IMR-90 (cell line): ENCODE data around the gene MGAT4A. TPM values are rescaled to one million over a fixed set of nuclear protein-coding genes. Genes with fewer than 3 reads are reported as not detected.

Experiments
- ATAC-seq: fragments of 200-7000 bp; cut with Tn5 transposase; 2 replicates; pipeline ENCODE4 v1.9.1; 2020; ENCODE audit warnings: low read depth, mild to moderate bottlenecking, moderate library complexity
- BruUV-seq: library from RNA; stranded (reverse); fragments of 400-500 nt; replicated peaks from 2 replicates; lab custom pipeline; 2021; lab: Mats Ljungman, UMichigan
- CTCF ChIA-PET: fragments of 300-600 bp; formaldehyde crosslinking; extraction: SDS; loops from one replicate; lab custom pipeline; 2021; ENCODE audit warnings: antibody characterized with exemption; lab: Yijun Ruan, JAX
- POLR2A ChIA-PET: fragments of 300-600 bp; sonication (Branson Sonifier 250); formaldehyde crosslinking; loops from one replicate; lab custom pipeline; 2022; ENCODE audit warnings: antibody characterized with exemption; ENCODE audit not compliant: unreplicated experiment; lab: Charles Lee
- DNase-seq: peaks from one replicate; pipeline ENCODE4 v3.0.0; 2013
- H2AFZ ChIP-seq: replicated peaks from 2 replicates; pipeline ENCODE3; 2013; ENCODE audit warnings: low read length, mild to moderate bottlenecking; ENCODE audit not compliant: poor library complexity
- H2AK5ac ChIP-seq: 2 replicates; pipeline ENCODE4 v1.6.1; 2013; ENCODE audit warnings: low read depth, low read length, inconsistent platforms
- H2AK9ac ChIP-seq: replicated peaks from 2 replicates; pipeline ENCODE3; 2013; ENCODE audit warnings: mild to moderate bottlenecking, low read depth, low read length, moderate library complexity; ENCODE audit not compliant: poor library complexity
- H2BK120ac ChIP-seq: 2 replicates; pipeline ENCODE4 v1.6.1; 2013; ENCODE audit warnings: low read depth, low read length, inconsistent platforms
- H2BK15ac ChIP-seq: 3 replicates; pipeline ENCODE4 v1.6.1; 2013; ENCODE audit warnings: low read depth, low read length, inconsistent platforms
- H2BK20ac ChIP-seq: 2 replicates; pipeline ENCODE4 v1.6.1; 2013; ENCODE audit warnings: low read depth, mild to moderate bottlenecking, inconsistent platforms, low read length, moderate library complexity
- H2BK5ac ChIP-seq: 2 replicates; pipeline ENCODE4 v1.6.1; 2013; ENCODE audit warnings: mild to moderate bottlenecking, low read depth, low read length, inconsistent platforms; ENCODE audit not compliant: poor library complexity, severe bottlenecking
- H3K14ac ChIP-seq: replicated peaks from 2 replicates; pipeline ENCODE4 v1.6.1; 2013; ENCODE audit warnings: low read depth, low read length, inconsistent platforms
- H3K18ac ChIP-seq: 2 replicates; pipeline ENCODE4 v1.6.1; 2013; ENCODE audit warnings: low read depth, low read length, control low read depth
- H3K23ac ChIP-seq: 2 replicates; pipeline ENCODE4 v1.6.1; 2013; ENCODE audit warnings: low read depth, low read length, inconsistent platforms
- H3K27ac ChIP-seq: 2 replicates; pipeline ENCODE4 v1.5.1; 2013; ENCODE audit warnings: mild to moderate bottlenecking, control low read depth, low read length; ENCODE audit not compliant: insufficient read depth
- H3K27me3 ChIP-seq: 2 replicates; pipeline ENCODE4 v1.6.1; 2013; ENCODE audit warnings: low read length; ENCODE audit not compliant: control insufficient read depth, insufficient read depth
- H3K36me3 ChIP-seq: 2 replicates; pipeline ENCODE4 v1.6.1; 2013; ENCODE audit warnings: low read length, mixed read lengths; ENCODE audit not compliant: control insufficient read depth, insufficient read depth
- H3K4ac ChIP-seq: 2 replicates; pipeline ENCODE4 v1.6.1; 2013; ENCODE audit warnings: low read depth, low read length, inconsistent platforms
- H3K4me1 ChIP-seq: 2 replicates; pipeline ENCODE4 v1.6.1; 2013; ENCODE audit warnings: low read length, mixed read lengths; ENCODE audit not compliant: control insufficient read depth, insufficient read depth
- H3K4me2 ChIP-seq: 2 replicates; pipeline ENCODE4 v1.6.1; 2013; ENCODE audit warnings: low read depth, mild to moderate bottlenecking, control low read depth, low read length, moderate library complexity
- H3K4me3 ChIP-seq: 2 replicates; pipeline ENCODE4 v1.5.1; 2013; ENCODE audit warnings: low read depth, mild to moderate bottlenecking, control low read depth, low read length, moderate library complexity; ENCODE audit not compliant: insufficient read depth
- H3K56ac ChIP-seq: 2 replicates; pipeline ENCODE4 v1.6.1; 2013; ENCODE audit warnings: low read length, inconsistent platforms; ENCODE audit not compliant: insufficient read depth; ENCODE audit errors: extremely low read depth
- H3K79me1 ChIP-seq, 2 experiments: 2 replicates each; pipeline ENCODE4 v1.6.1; 2013; ENCODE audit warnings: low read length in 2 of 2, inconsistent platforms in 1 of 2, low read depth in 1 of 2
- H3K9ac ChIP-seq: 2 replicates; pipeline ENCODE4 v1.6.1; 2013; ENCODE audit warnings: low read depth, low read length, control low read depth
- H3K9me1 ChIP-seq: 2 replicates; pipeline ENCODE4 v1.6.1; 2013; ENCODE audit warnings: low read length, inconsistent platforms; ENCODE audit not compliant: insufficient read depth
- H3K9me3 ChIP-seq: 2 replicates; pipeline ENCODE4 v1.6.1; 2013; ENCODE audit warnings: low read length; ENCODE audit not compliant: control insufficient read depth, insufficient read depth
- H4K20me1 ChIP-seq: 2 replicates; pipeline ENCODE4 v1.6.1; 2013; ENCODE audit warnings: low read length, inconsistent platforms; ENCODE audit not compliant: insufficient read depth
- H4K5ac ChIP-seq: 2 replicates; pipeline ENCODE4 v1.6.1; 2013; ENCODE audit warnings: mild to moderate bottlenecking, low read depth, low read length, control low read depth
- H4K8ac ChIP-seq, 2 experiments: 2 replicates each; pipeline ENCODE4 v1.6.1; 2013; ENCODE audit warnings: low read depth in 2 of 2, low read length in 2 of 2, control low read depth in 1 of 2, inconsistent platforms in 1 of 2
- H4K91ac ChIP-seq: 2 replicates; pipeline ENCODE4 v1.6.1; 2013; ENCODE audit warnings: low read depth, low read length, inconsistent platforms; ENCODE audit not compliant: insufficient read depth
- CHD1 ChIP-seq: IDR thresholded peaks from 2 replicates; pipeline ENCODE4 v1.6.1; 2012; ENCODE audit warnings: low read depth, low read length, improper control_type of control experiment
- ELK1 ChIP-seq: fragments of 150-350 bp; IDR thresholded peaks from 2 replicates; pipeline ENCODE4 v1.6.1; 2016; ENCODE audit warnings: low read depth, mild to moderate bottlenecking, low read length, moderate library complexity, borderline replicate concordance
- FOS ChIP-seq: fragments of 150-350 bp; IDR thresholded peaks from 2 replicates; pipeline ENCODE4 v1.6.1; 2016; ENCODE audit warnings: low read depth, low read length
- NFE2L2 ChIP-seq: fragments of 150-350 bp; IDR thresholded peaks from 2 replicates; pipeline ENCODE4 v1.6.1; 2016; ENCODE audit warnings: low read depth, mild to moderate bottlenecking, low read length
- RAD21 ChIP-seq: IDR thresholded peaks from 2 replicates; pipeline ENCODE4 v1.6.1; 2012; ENCODE audit warnings: low read length, improper control_type of control experiment
- RCOR1 ChIP-seq: IDR thresholded peaks from 2 replicates; pipeline ENCODE4 v1.6.1; 2012; ENCODE audit warnings: mild to moderate bottlenecking, low read length, improper control_type of control experiment; ENCODE audit not compliant: insufficient replicate concordance
- RFX5 ChIP-seq: IDR thresholded peaks from 2 replicates; pipeline ENCODE4 v1.8.0; 2012; ENCODE audit warnings: low read depth, mild to moderate bottlenecking, low read length, moderate library complexity
- USF2 ChIP-seq: fragments of 150-350 bp; IDR thresholded peaks from 2 replicates; pipeline ENCODE4 v1.6.1; 2017; ENCODE audit warnings: mild to moderate bottlenecking, antibody characterized with exemption, low read length, low read depth
- WGBS, 2 experiments: methylation state at CpG; one replicate each; pipeline versions ENCODE4 v1.1.5 to v1.1.7; 2013; ENCODE audit warnings: missing lambda C conversion rate in 2 of 2; ENCODE audit not compliant: insufficient read length in 1 of 2; ENCODE audit errors: extremely low coverage in 2 of 2; 5-methylcytosine and 5-hydroxymethylcytosine counted together
- dilution Hi-C: fragments of 300-500 bp; cut with HindIII; formaldehyde crosslinking; loops from one replicate; pipeline ENCODE4 v1.14.3; 2018; ENCODE audit warnings: low sequenced_read_pairs; ENCODE audit not compliant: unreplicated experiment
- in situ Hi-C: fragments of 300-500 bp; cut with MboI; formaldehyde crosslinking; loops from 3 replicates; pipeline ENCODE4 v1.14.3; 2019; ENCODE audit warnings: low sequenced_read_pairs, inconsistent platforms, mixed read lengths
- intact Hi-C: fragments of 100-400 bp; cut with micrococcal nuclease; formaldehyde crosslinking; loops from 2 replicates; pipeline ENCODE4 v1.10.0; 2022
- polyA plus RNA-seq, 3 experiments: library from polyadenylated mRNA; depleted of rRNA; stranded (reverse); fragments of >200 nt; gene quantifications; 2 replicates each; pipeline ENCODE4 v1.2.3, GENCODE V29; 2012; ENCODE audit warnings: low replicate concordance in 1 of 3
- total RNA-seq: library from RNA; depleted of rRNA; stranded (reverse); fragments of >200 nt; gene quantifications from 2 replicates; pipeline ENCODE4 v1.2.3, GENCODE V29; 2012

Gene MGAT4A
- total and polyA plus RNA-seq, 2 of the 4 experiments (the other 2 are of a cell fraction) = under 0.01 TPM; not detected in 1

- Histone ChIP-seq H4K20me1 (no peaks in the 10 kb centered on the region), H3K14ac (no peak overlapping the region), H2BK5ac (no peak overlapping the region), H3K36me3 (no peaks in the 10 kb centered on the region), H3K18ac (no peak overlapping the region), H3K27me3 (peaks cover 13% of the 10 kb centered on the region), H4K8ac (no peak overlapping the region), H2AK5ac (no peak overlapping the region), H3K79me1 (no peaks in the 10 kb centered on the region), H2BK20ac (no peak overlapping the region; the same call in 1 of the 2 replicates), H3K9me3 (no peaks in the 10 kb centered on the region), H3K4me2 (no peak overlapping the region), H2BK15ac (no peak overlapping the region), H3K9ac (no peak overlapping the region), H4K5ac (no peak overlapping the region), H4K91ac (no peak overlapping the region), H2AFZ (no peak overlapping the region), H3K56ac (no peak overlapping the region), H3K27ac (no peak overlapping the region), H2BK120ac (no peak overlapping the region), H3K4me3 (no peak overlapping the region), H3K4me1 (no peaks in the 10 kb centered on the region), H3K4ac (no peak overlapping the region), H2AK9ac (no peak overlapping the region), H3K9me1 (no peaks in the 10 kb centered on the region), H3K23ac (no peak overlapping the region)
- dilution Hi-C loops (no loop called here), intact Hi-C loops (no loop called here), in situ Hi-C loops (no loop called here)
- BruUV-seq = no TSS peak
- WGBS, 2 experiments = 53% methylated on average over 2 of the region's 6 CpGs; no CpG with 5 or more reads in 1 of the 2 experiments
- no peak for TF ChIP-seq USF2
- TF ChIP-seq CHD1 = no peak
- TF ChIP-seq RFX5 = no peak
- TF ChIP-seq RCOR1 = no peak
- no peak for TF ChIP-seq FOS
- no peak for TF ChIP-seq ELK1
- TF ChIP-seq RAD21 = no peak
- no peak for TF ChIP-seq NFE2L2
- ATAC-seq = no peak
- POLR2A ChIA-PET = interaction anchor here (0.6 kb wide), 1 partner anchor 1785 kb away, joined by 3 read pairs; no protein-coding TSS in a partner anchor
- no peak for DNase-seq
- CTCF ChIA-PET = no interaction called here
Measured at GRCh38 chr2:98759827-98760625, 29.1 kb upstream of the MGAT4A start.
